Progenitor cell of endocrine pancreas (in vitro differentiated cells): Measurements from ENCODE around the gene PMCH. TPM values are rescaled to one million over a fixed set of nuclear protein-coding genes. Genes with fewer than 3 reads are reported as not detected.
"Not testable (repeated sequence)": the region's sequence is repeated elsewhere in the genome, so short reads cannot be mapped to it uniquely, and the experiment has no call there.

Experiments used
- DNase-seq: peaks from one replicate; pipeline ENCODE4 v3.0.0; 2021; ENCODE audit warnings: low spot score; ENCODE audit not compliant: unreplicated experiment
- H3K27ac Mint-ChIP-seq: 2 replicates; pipeline ENCODE4 v1.8.0; 2021; ENCODE audit warnings: mild to moderate bottlenecking, moderate library complexity, mixed read lengths
- H3K27me3 Mint-ChIP-seq: 2 replicates; pipeline ENCODE4 v1.8.0; 2021; ENCODE audit warnings: mixed read lengths
- H3K36me3 Mint-ChIP-seq: 2 replicates; pipeline ENCODE4 v1.8.0; 2022; ENCODE audit warnings: mixed read lengths; ENCODE audit not compliant: insufficient read depth
- H3K4me1 Mint-ChIP-seq: 2 replicates; pipeline ENCODE4 v1.8.0; 2021; ENCODE audit warnings: low read depth, mixed read lengths
- H3K4me3 Mint-ChIP-seq: 2 replicates; pipeline ENCODE4 v1.8.0; 2021; ENCODE audit warnings: low read depth, mild to moderate bottlenecking, moderate library complexity, mixed read lengths
- H3K9me3 Mint-ChIP-seq: 2 replicates; pipeline ENCODE4 v1.8.0; 2021; ENCODE audit warnings: low read depth, mixed read lengths
- CTCF ChIP-seq: fragments of 200-600 bp; sonication (generic); IDR thresholded peaks from one replicate; pipeline ENCODE4 v1.5.0; 2021; ENCODE audit warnings: antibody characterized with exemption, mild to moderate bottlenecking; ENCODE audit not compliant: unreplicated experiment
- long read RNA-seq: library from polyadenylated mRNA; unstranded; transcript quantifications from one replicate; pipeline ENCODE4 v2.0.0, GENCODE V29; 2020
- total RNA-seq: library from RNA; stranded (reverse); gene quantifications from 2 replicates; pipeline ENCODE4 v1.2.1, GENCODE V29; 2021

PMCH gene
- not detected in 2 replicates for total RNA-seq
- long read RNA-seq, partial matches to known transcripts = 0 of 1 reads
- long read RNA-seq, other reads (novel, unspliced or antisense) = 1 of 1 reads

- Mint-ChIP-seq H3K4me3 (no peak within 1 kb of the TSS), H3K36me3 (no peaks in the 10 kb centered on the region), H3K27me3 (no peaks in the 10 kb centered on the region), H3K4me1 (no peaks in the 10 kb centered on the region), H3K9me3 (no peaks in the 10 kb centered on the region), H3K27ac (no peak within 1 kb of the TSS)
- no peak for DNase-seq
- no peak for TF ChIP-seq CTCF
Observed at GRCh38 chr12:102197789-102198188, at the start of gene PMCH. TSS of gene PMCH (minus strand) at chr12:102197833. CDS start at chr12:102197770, 63 bp downstream.

DNA sequence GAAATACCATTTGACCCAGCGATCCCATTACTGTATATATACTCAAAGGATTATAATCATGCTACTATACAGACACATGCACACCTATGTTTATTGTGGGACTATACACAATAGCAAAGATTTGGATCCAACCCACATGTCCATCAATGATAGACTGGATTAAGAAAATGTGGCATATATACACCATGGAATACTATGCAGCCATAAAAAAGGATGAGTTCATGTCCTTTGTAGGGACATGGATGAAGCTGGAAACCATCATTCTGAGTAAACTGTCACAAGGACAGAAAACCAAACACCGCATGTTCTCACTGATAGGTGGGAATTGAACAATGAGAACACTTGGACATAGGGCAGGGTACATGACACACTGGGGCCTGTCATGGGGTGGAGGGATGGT, 43.2 kb upstream of the PMCH start:
- H3K36me3 Mint-ChIP-seq, H3K27me3 Mint-ChIP-seq, H3K4me3 Mint-ChIP-seq, DNase-seq, H3K27ac Mint-ChIP-seq, H3K4me1 Mint-ChIP-seq: not testable (repeated sequence)
- H3K9me3 Mint-ChIP-seq = peaks cover 18% of the 10 kb centered on the region

DNA sequence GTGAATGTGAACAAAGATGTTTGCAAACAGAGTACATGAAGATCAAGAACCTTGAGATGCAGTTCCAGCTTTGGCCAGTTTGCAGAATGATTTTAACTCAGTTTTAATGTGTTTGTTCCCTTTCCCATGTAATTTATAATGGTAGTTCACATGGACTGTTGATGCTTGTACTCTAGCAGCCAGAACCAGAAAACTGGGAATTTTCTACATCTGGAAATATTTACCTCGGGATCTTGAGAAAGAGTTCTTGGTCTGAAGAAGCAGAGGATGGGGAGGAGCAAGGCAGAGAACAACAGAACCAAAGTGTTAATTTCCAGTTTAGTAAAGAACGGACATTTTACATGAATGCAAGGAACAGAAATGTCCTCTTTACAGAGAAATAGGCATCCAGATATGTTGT, 37.0 kb upstream of the PMCH start:
- H3K4me3 Mint-ChIP-seq = no peak overlapping the region
- no peak overlapping the region for H3K27ac Mint-ChIP-seq
- DNase-seq = no peak
- no peaks in the 10 kb centered on the region for H3K36me3 Mint-ChIP-seq
- H3K27me3 Mint-ChIP-seq = no peaks in the 10 kb centered on the region
- TF ChIP-seq CTCF = no peak
- no peaks in the 10 kb centered on the region for H3K4me1 Mint-ChIP-seq
- peaks cover 5% of the 10 kb centered on the region for H3K9me3 Mint-ChIP-seq

- no peak for TF ChIP-seq CTCF
- H3K9me3 Mint-ChIP-seq = peaks cover under 1% of the 10 kb centered on the region
- H3K27me3 Mint-ChIP-seq = no peaks in the 10 kb centered on the region
- H3K27ac Mint-ChIP-seq = no peak overlapping the region
- no peaks in the 10 kb centered on the region for H3K36me3 Mint-ChIP-seq
- H3K4me1 Mint-ChIP-seq = no peaks in the 10 kb centered on the region
- DNase-seq = no peak
- H3K4me3 Mint-ChIP-seq = no peak overlapping the region
Observed at GRCh38 chr12:102232446-102232845, 34.8 kb upstream of the PMCH start.

- no peak for TF ChIP-seq CTCF
- Mint-ChIP-seq H3K4me3 (no peak overlapping the region), H3K27ac (no peak overlapping the region), H3K4me1 (no peaks in the 10 kb centered on the region), H3K36me3 (no peaks in the 10 kb centered on the region), H3K27me3 (no peaks in the 10 kb centered on the region), H3K9me3 (no peaks in the 10 kb centered on the region)
- DNase-seq = no peak
Observed at GRCh38 chr12:102232036-102232435, 34.4 kb upstream of the PMCH start.

DNA sequence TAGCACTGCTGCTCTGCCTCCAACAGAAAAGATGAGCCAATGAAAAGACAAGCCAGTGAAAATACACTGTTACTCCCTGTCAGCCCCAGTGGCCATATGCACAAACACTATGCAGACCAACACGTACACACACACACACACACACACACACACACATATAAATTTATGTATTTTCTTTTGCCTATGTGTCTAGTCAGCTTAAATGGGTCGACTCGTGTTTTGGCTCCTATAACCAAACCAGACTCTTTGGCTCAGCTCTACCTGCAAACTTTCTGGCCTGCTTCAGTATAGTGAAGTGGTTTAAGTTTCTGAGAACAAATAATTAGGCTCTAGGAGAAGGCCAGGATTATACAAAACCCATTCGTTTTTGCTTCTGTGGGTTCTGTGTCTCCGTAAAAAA, 30.3 kb upstream of the PMCH start:
- H3K4me3 Mint-ChIP-seq = no peak overlapping the region
- no peaks in the 10 kb centered on the region for H3K27me3 Mint-ChIP-seq
- no peak for TF ChIP-seq CTCF
- no peak overlapping the region for H3K27ac Mint-ChIP-seq
- no peaks in the 10 kb centered on the region for H3K36me3 Mint-ChIP-seq
- no peaks in the 10 kb centered on the region for H3K4me1 Mint-ChIP-seq
- DNase-seq = no peak
- no peaks in the 10 kb centered on the region for H3K9me3 Mint-ChIP-seq
